Measurements from ENCODE around the gene FRK. TPM values are rescaled to one million over a fixed set of nuclear protein-coding genes. Genes with fewer than 3 reads are reported as not detected.

FRK gene
- total RNA-seq, 2 donors from 2014 or later = 16.0 to 20.0 TPM

DNA sequence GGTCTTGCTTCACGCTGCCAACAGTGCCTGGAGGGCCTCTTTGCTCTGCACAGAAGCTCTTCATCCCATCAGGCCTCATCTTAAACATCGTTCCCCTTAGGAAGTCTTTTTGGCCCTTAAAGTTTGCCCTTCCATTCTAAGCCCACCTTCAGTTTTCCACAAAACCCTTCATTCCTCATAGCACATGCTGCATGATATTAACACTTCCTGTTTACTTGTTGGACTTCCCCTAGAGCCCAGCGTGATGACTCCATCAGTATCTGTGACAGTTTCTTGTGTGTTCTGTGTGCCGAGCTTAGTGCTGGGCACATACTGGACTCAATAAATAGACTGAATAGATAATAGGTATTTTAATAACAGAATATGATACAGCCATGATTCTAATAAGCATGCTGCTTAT is 42.2 kb upstream of the FRK start:
- ATAC-seq (ENCODE audit: insufficient number of reproducible peaks, low FRiP score, low read depth) (no peak), DNase-seq (ENCODE audit: low spot score) (no peak)
- peaks cover 51 to 75% of the 10 kb centered on the region in 2 donors for H3K4me1 ChIP-seq (ENCODE audit: control insufficient read depth in 1 of 2, low read depth in 2 of 2)
- no peak overlapping the region for H3K27ac ChIP-seq
- H3K36me3 ChIP-seq = no peaks in the 10 kb centered on the region
- TF ChIP-seq, protein P1, sequence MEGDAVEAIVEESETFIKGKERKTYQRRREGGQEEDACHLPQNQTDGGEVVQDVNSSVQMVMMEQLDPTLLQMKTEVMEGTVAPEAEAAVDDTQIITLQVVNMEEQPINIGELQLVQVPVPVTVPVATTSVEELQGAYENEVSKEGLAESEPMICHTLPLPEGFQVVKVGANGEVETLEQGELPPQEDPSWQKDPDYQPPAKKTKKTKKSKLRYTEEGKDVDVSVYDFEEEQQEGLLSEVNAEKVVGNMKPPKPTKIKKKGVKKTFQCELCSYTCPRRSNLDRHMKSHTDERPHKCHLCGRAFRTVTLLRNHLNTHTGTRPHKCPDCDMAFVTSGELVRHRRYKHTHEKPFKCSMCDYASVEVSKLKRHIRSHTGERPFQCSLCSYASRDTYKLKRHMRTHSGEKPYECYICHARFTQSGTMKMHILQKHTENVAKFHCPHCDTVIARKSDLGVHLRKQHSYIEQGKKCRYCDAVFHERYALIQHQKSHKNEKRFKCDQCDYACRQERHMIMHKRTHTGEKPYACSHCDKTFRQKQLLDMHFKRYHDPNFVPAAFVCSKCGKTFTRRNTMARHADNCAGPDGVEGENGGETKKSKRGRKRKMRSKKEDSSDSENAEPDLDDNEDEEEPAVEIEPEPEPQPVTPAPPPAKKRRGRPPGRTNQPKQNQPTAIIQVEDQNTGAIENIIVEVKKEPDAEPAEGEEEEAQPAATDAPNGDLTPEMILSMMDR (IDR thresholded peaks at IDR 0.05) = no peak
- no peaks in the 10 kb centered on the region for H3K9me3 ChIP-seq
- peak overlapping the region; percentile 88 for H3K4me3 ChIP-seq
- no peaks in the 10 kb centered on the region for H3K27me3 ChIP-seq (replicated peaks; ENCODE audit: insufficient read depth)

DNA sequence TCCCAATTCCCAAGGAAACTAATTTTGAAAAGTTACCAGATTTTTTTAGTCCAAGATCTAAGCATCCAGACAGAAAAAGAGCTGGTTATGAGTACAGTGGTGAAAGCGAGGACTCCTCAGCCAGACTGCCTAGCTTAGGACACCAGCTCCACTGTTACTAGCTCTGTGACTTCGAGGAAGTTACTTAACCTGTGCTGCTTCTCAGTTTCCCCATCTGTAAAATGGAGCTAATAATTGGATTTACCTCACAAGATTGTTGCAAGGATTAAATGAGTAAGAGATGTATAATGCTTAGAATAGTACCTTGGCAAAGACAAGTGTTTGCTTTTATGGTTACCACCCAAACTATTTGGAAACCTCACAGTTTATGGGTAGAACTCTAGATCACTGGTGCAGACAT is 41.1 kb upstream of the FRK start:
- TF ChIP-seq, protein P1 (IDR thresholded peaks at IDR 0.05) = no peak
- Histone ChIP-seq H3K36me3 (no peaks in the 10 kb centered on the region), H3K27me3 (replicated peaks; ENCODE audit: insufficient read depth) (no peaks in the 10 kb centered on the region), H3K27ac (peak overlapping the region; percentile 94 to 97), H3K4me1 (ENCODE audit: control insufficient read depth in 1 of 2, low read depth in 2 of 2) (peaks cover 48 to 72% of the 10 kb centered on the region in 2 donors), H3K9me3 (no peaks in the 10 kb centered on the region), H3K4me3 (peak overlapping the region; percentile 88)
- DNase-seq (ENCODE audit: low spot score) (no peak), ATAC-seq (ENCODE audit: insufficient number of reproducible peaks, low FRiP score, low read depth) (no peak)

DNA sequence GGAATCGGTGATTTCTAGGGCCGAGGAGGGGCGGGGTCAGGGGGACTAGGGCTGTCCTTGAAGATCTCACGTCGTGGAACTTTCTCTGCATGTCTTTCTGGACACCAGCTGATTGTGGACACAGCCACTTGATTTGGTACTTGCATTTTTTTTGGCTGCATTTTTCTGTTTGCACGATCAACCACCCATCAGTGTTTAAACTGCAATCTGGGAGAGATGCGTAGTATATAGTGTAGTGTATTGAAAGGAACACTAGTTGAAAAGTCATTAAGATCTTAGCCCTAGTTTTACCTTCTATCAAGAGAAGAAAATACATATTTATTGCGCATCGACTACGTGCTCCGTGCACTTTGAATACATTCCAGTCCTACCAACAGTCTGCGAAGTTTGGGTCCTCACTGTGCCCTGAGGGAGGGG is 40.6 kb upstream of the FRK start:
- Histone ChIP-seq H3K27ac (peak overlapping the region; percentile 94 to 97), H3K4me1 (ENCODE audit: control insufficient read depth in 1 of 2, low read depth in 2 of 2) (peaks cover 45 to 67% of the 10 kb centered on the region in 2 donors), H3K27me3 (replicated peaks; ENCODE audit: insufficient read depth) (no peaks in the 10 kb centered on the region), H3K36me3 (no peaks in the 10 kb centered on the region), H3K4me3 (peak overlapping the region; percentile 88), H3K9me3 (no peaks in the 10 kb centered on the region)
- TF ChIP-seq, protein P1 (IDR thresholded peaks at IDR 0.05) = no peak
- ATAC-seq (ENCODE audit: insufficient number of reproducible peaks, low FRiP score, low read depth) = no peak
- peak; percentile 28 for DNase-seq (ENCODE audit: low spot score)

DNA sequence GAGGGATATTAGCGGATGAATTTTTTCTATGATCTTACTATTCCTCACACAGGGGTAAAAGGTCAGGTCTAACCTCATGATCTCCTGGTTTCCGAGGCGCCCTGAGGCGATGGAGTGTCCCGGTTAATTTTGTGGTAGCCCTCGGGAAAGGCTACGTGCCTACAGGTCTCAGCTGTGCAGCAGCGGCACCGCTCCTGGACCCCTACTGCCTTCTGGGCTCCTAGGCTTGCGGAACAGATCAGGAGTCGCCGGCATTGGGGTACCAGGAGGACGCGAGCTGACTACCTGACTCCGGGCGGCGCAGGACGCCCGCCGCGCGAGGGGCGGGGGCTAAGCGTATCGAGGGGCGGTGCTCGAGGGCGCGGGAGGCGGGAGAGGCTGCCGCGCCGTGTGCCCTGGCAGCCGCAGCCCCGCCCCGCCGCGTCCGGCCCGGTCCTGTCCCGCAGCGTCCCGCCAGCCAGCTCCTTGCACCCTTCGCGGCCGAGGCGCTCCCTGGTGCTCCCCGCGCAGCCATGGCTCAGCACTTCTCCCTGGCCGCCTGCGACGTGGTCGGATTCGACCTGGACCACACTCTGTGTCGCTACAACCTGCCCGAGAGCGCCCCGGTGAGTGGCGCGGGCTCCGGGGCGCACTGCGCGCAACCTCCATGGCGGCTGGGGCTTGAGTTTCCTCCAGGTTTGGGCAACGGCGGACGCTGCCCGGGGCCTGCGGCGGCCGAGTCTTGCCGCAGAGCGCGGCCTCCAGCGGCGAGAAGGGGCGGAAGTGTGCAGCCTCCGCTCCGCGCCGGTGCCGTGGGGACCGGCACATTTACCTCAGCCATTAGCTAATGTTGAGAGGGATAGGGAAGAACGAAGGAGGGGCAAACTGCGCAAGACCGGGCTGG is 40.0 kb upstream of the FRK start, which contains the start of gene NT5DC1:
TSS of gene NT5DC1 (plus strand) at position 435 of the 883 bp plus-strand sequence. CDS start at position 513, 78 bp downstream.
- TF ChIP-seq, protein P1 (IDR thresholded peaks at IDR 0.05) = peak; percentile 51
- peaks cover 39 to 61% of the 10 kb centered on the region in 2 donors for H3K4me1 ChIP-seq (ENCODE audit: control insufficient read depth in 1 of 2, low read depth in 2 of 2)

DNA sequence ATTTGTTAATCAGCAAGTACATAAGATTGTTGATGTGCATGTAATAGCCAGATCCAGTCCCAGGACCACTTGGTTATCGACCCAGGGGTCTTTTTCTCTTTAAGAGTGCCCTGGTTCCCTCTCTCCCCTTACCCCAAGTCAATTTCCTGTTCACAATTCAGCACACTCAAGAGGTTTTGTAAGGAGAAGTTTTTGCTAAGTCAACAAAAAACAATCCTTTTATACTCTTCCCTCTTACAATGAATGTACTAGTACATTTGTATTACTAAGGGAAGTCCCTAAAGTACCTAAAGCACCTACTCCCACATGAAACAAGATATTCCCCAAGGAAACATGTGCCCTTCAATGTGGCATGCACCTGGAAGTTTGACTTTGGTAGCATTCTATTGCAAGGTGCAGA is 38.3 kb upstream of the FRK start:
- DNase-seq (ENCODE audit: low spot score) (no peak), ATAC-seq (ENCODE audit: insufficient number of reproducible peaks, low FRiP score, low read depth) (no peak)
- Histone ChIP-seq H3K4me1 (ENCODE audit: control insufficient read depth in 1 of 2, low read depth in 2 of 2) (peaks cover 34 to 55% of the 10 kb centered on the region in 2 donors), H3K27ac (peak overlapping the region; percentile 1 to 94), H3K27me3 (replicated peaks; ENCODE audit: insufficient read depth) (no peaks in the 10 kb centered on the region), H3K9me3 (peaks cover 4% of the 10 kb centered on the region), H3K4me3 (no peak overlapping the region), H3K36me3 (no peaks in the 10 kb centered on the region)
- TF ChIP-seq, protein P1 (IDR thresholded peaks at IDR 0.05) = no peak

More for the DNA sequence above, 40.0 kb upstream of the FRK start, which contains the start of gene NT5DC1:
- H3K27me3 ChIP-seq (replicated peaks; ENCODE audit: insufficient read depth) = no peaks in the 10 kb centered on the region
- peaks cover 4% of the 10 kb centered on the region for H3K9me3 ChIP-seq
- peak; percentile 97 for ATAC-seq (ENCODE audit: insufficient number of reproducible peaks, low FRiP score, low read depth)
- DNase-seq (ENCODE audit: low spot score) = peak; percentile 13
- peak within 1 kb of the TSS; percentile 88 for H3K4me3 ChIP-seq
- H3K27ac ChIP-seq = peak within 1 kb of the TSS; percentile 94 to 97
- H3K36me3 ChIP-seq = no peaks in the 10 kb centered on the region
